ENCODE results near the gene ZC3H4.

ZC3H4 gene

DNA sequence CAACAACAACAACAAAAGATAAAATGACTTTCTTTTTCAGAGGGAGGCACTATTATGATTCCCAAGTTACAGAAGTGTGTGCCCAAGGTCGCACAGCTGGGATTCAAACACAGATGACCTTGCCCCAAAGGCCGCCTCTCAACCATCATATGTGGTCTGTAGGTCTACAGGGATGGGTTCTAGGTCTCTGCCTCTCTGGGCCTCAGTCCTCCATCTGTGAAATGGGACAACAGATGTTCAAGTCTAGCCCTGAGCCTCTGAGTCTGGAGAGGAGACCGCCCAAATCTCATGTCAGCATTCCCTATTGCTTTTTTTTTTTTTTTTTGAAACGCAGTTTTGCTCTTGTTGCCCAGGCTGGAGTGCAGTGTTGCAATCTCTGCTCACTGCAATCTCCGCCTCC lies 89.1 kb downstream of the ZC3H4 start:
- in situ Hi-C loops (cut with HindIII; ENCODE audit: low sequenced_read_pairs) = no loop called here

DNA sequence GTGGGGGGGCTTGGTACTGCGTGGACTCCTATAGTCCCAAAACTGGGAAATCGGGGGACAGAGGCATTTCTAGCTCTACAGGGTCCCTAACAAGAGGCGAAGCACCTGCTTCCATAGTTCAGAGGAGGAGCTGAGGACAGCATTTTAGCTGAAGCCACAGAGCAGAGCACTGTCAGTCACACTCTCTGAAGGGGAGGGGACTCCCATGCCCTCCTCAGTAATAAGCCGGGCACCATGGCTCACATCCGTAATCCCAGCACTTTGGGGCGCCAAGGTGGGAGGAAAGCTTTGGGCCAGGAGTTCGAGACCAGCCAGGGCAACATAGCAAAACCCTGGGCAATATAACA lies 90.2 kb downstream of the ZC3H4 start:
- in situ Hi-C loops (cut with HindIII; ENCODE audit: low sequenced_read_pairs) = no loop called here

DNA sequence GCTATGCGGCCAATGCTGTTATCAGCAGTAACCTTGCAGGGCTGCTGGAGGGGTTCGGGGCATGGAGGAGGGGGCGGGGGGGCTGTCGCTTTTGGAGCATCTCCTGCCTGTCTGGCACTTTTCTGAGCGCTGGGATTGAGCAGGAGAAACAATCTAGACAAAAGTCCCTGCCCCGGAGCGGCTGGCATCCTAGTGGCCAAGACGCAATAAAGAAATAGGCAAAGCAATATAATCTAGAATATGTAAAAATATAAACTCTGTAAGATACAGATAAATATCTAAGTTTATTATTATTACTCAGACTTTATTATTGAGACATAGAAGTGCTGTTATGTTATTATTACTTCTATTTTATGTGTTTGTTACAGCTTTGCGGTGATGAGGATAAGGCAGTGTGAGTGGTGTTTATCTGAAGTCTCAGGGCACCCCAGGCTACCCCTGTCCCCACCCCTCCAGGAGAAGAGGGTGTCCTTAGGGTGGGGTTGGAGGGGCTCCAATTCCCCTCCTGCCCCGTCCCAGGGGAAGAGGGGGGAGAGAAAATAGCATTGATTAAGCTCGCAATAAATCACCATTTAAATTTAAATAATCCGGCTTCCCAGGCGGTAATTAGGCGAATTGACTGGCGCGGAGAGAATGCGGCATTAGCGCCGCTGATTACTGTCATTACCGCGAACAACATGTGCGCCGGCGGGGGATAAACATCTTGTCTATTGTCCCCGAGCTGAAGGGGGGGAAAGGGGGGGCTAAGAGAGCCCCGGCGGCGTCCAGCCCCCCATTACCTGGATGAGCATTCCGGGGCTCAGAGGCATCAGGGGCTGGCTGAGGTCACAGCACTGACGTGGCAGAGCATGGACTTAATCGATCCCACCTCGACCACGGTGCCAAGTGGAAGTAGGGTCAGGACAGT lies 90.8 kb downstream of the ZC3H4 start:
- in situ Hi-C loops (cut with HindIII; ENCODE audit: low sequenced_read_pairs) = no loop called here

DNA sequence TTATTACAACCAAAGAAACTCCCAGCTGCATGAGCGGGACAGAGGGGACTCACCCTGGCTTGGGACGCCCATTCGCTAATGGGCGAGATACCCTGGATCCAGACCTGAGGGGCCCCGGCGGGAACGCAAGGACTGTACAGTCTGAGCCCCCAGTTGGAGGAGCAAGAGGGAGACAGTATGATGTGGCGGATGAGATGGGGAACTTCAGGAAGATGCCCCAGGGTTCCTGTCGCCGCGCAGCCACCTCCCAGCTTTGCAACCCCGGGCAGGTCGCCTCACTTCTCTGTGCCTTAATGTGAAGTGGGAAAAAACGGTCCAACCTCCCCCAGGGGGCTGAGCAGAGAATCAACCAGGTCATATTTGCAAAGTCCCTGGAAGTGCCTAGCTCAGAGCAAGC lies 91.4 kb downstream of the ZC3H4 start:
- in situ Hi-C loops (cut with HindIII; ENCODE audit: low sequenced_read_pairs) = no loop called here

DNA sequence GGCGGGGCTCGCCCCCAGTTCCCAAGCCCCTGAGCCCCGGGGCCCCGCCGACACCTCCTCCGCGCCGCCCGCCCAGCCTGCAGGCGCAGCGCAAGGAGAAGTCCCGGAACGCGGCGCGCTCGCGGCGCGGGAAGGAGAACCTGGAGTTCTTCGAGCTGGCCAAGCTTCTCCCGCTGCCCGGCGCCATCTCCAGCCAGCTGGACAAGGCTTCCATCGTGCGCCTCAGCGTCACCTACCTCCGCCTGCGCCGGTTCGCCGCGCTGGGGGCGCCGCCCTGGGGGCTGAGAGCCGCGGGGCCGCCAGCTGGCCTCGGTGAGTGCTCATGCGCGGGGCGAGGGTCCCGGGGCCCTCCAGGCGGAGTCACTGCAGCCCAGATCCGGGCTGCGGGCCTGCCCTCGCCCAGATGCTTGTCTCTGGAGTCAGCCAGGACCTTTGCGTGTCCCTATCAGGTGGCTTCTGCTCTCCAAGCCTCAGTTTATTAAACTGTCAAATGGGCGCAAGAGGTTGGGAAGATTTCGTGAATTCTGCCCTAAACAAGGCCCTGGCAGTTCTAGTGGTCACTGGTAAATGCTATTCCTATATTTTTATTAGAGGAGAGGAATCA lies 91.9 kb downstream of the ZC3H4 start:
- in situ Hi-C loops (cut with HindIII; ENCODE audit: low sequenced_read_pairs) = no loop called here

DNA sequence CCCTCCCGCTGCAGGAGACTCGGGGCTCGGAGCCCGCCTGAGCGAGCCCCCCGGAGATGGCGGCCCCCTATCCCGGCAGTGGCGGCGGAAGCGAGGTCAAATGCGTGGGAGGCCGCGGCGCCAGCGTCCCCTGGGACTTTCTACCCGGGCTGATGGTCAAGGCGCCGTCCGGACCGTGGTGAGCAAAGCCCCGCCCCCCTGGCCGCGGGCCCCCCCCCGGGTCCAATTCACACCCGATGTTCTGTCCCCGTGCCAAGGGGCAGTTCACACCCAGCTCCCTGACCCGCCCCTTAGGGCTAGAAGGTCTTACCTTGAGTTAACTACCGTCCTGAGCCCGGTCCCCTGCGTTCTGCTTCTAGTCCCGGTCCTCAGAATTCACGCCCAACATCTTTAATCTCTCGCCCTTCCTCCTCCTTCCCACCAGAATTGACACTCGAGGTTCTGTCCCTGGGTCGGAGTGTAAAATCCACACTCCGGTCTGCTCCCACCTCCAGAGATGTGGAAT lies 92.5 kb downstream of the ZC3H4 start:
- in situ Hi-C loops (cut with HindIII; ENCODE audit: low sequenced_read_pairs) = no loop called here

DNA sequence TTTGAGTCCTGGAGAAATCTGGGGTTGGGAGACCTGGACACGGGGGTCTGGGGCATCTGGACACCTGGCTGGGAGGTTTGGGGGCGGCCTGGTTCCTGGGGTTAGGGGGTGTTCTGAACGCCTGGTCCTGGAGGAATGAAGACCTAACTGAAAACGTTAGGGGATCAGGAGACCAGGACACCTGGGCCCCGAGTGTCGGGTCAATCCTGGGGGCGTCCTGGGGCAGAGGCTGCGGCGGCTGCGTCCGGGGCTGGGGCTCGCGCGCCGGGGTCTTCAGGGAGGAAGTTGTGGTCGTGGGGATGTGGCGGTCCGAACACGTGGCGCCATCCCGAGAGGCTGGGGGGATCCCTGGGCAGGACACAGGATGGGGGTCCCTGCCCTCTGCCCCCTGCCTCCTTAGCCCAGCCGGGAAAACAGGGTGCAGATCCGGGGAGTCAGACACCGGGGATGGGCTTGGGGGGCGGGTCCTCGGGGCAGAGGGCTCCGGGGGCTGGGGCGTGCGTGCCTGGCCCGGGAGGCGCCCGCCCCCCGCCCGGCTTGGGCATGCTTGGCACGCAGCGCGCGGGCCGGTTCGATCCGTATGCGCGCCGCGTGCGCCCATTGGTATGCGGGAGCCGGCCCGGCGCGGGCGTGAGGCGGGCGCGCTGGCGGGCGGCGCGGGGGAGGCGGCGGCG lies 93.3 kb downstream of the ZC3H4 start:
- in situ Hi-C loops (cut with HindIII; ENCODE audit: low sequenced_read_pairs) = no loop called here

DNA sequence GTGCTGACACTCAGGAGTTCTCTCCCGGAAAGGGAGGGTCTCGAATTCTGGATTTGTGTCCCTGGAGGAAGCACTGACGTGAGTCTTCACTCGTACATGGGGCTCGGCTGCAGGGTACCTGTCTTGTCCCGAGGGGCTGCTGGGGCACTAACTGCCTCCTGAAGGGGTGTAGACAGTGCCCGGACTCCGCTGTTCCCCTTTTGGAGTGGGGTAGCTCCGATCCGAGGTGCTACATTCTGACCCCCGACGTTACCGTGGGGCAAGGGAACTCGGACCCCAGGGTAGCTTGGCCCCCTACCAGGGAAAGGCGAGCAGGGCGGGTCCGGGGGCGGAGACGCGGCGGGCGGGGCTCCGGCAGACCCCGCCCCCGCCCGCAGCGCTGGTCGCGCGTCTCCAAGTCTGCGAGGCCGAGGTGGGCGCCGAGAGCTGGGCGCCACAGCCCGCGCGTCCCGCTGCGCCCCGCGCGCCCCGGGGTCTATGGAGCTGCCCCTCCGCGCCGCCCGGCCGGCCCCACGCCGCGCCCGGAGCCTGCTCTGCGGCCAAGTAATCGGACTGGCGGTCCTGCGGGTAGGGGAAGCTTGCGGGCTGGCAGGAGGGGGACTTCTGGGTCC lies 94.0 kb downstream of the ZC3H4 start, which contains the start of gene NPAS1:
TSS of gene NPAS1 (plus strand) at position 407 of the 611 bp plus-strand sequence. CDS start 1,211 bp downstream, outside the sequence.
- in situ Hi-C loops (cut with HindIII; ENCODE audit: low sequenced_read_pairs) = no loop called here

DNA sequence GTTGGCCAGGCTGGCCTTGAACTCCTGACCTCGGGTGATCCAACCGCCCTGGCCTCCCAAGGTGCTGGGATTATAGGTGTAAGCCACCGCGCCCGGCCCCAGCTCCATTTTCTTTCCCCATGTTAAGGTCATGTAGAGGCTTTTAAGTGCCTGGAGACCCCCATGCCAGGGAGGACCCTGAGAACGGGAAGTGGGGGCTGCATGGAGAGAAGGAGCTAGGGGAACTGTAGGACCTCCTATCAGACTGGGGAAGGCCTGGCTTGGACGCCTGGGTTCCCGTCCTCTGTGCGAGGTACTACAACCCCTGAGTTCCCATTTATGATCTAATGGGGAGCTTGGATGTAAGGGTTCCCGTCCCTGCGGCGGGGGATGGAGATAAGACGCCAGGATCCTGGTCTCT lies 94.7 kb downstream of the ZC3H4 start:
- in situ Hi-C loops (cut with HindIII; ENCODE audit: low sequenced_read_pairs) = no loop called here
